K562 (cell line): ENCODE measurements around the gene ZFTA. TPM values are rescaled to one million over a fixed set of nuclear protein-coding genes. Genes with fewer than 3 reads are reported as not detected.

Source experiments
- BCLAF1 ChIP-seq, 2 experiments: fragments of 450-650 bp in 1 of 2; IDR thresholded peaks; 2 replicates each; pipeline ENCODE4 v1.6.1; 2011 to 2017; ENCODE audit warnings: low read depth in 2 of 2, antibody characterized with exemption in 1 of 2, borderline replicate concordance in 1 of 2, low read length in 1 of 2, mild to moderate bottlenecking in 1 of 2, mixed read lengths in 1 of 2; ENCODE audit not compliant: control insufficient read depth in 1 of 2
- CBX8 ChIP-seq: fragments of 200-600 bp; sonication (generic); IDR thresholded peaks from 2 replicates; pipeline ENCODE4 v1.6.1; 2012; ENCODE audit warnings: borderline replicate concordance, mixed run types, low read depth, mild to moderate bottlenecking, moderate library complexity, mixed read lengths, low read length, control low read depth, inconsistent platforms; ENCODE audit not compliant: poor library complexity, severe bottlenecking; ENCODE audit errors: extremely low read depth
- GATAD2B ChIP-seq: fragments of 450-650 bp; IDR thresholded peaks from 2 replicates; pipeline ENCODE4 v1.6.1; 2017; ENCODE audit warnings: mild to moderate bottlenecking, borderline replicate concordance
- NFATC3 ChIP-seq: fragments of 450-650 bp; IDR thresholded peaks from 2 replicates; pipeline ENCODE4 v1.6.1; 2017; ENCODE audit warnings: mild to moderate bottlenecking
- RBM39 ChIP-seq: fragments of 200-400 bp; formaldehyde crosslinking; optimal IDR thresholded peaks from 2 replicates; pipeline ENCODE3; 2018; ENCODE audit warnings: low read depth, low read length
- TAF9B ChIP-seq: fragments of 450-650 bp; IDR thresholded peaks from 2 replicates; pipeline ENCODE4 v1.6.1; 2018; ENCODE audit warnings: mild to moderate bottlenecking; ENCODE audit not compliant: partially characterized antibody
- ZNF133 ChIP-seq: fragments of 250-450 bp; sonication (Bioruptor Pico); IDR thresholded peaks from 2 replicates; pipeline ENCODE4 v1.4.0; 2020; ENCODE audit warnings: mild to moderate bottlenecking
- ZNF431 ChIP-seq: sonication (generic); formaldehyde crosslinking; IDR thresholded peaks from 2 replicates; pipeline ENCODE4 v1.8.0; 2022; ENCODE audit warnings: mild to moderate bottlenecking, missing genetic modification reagents
- ZNF785 ChIP-seq: fragments of 250-450 bp; sonication (Bioruptor Pico); IDR thresholded peaks from 2 replicates; pipeline ENCODE4 v1.4.0; 2020; ENCODE audit warnings: mild to moderate bottlenecking
- polyA plus RNA-seq, 8 experiments: library from polyadenylated mRNA; depleted of rRNA in 4 of 8; stranded (reverse) in 5 of 8; unstranded in 3 of 8; fragments of >200 nt; fragmentation: Nextera tagmentation in 2 of 8; fragmentation: Illumina TruSeq in 1 of 8; extraction: Ambion mirVana in 2 of 8; extraction: Trizol in 1 of 8; gene quantifications; 2 replicates each; pipeline versions ENCODE4 v1.2.1 to v1.2.3, GENCODE V29; 2011 to 2014; ENCODE audit warnings: inconsistent platforms in 1 of 8, missing spikeins in 1 of 8
- total RNA-seq, 7 experiments: library from RNA; depleted of rRNA in 6 of 7; stranded (reverse); fragments of >200 nt in 6 of 7; fragmentation: Illumina TruSeq in 2 of 7; extraction: Trizol in 2 of 7; gene quantifications; 2 replicates each; pipeline versions ENCODE4 v1.2.1 to v1.2.3, GENCODE V29; 2011 to 2021; ENCODE audit warnings: low replicate concordance in 1 of 7
- TF ChIP-seq, protein P1 (sequence below), 2 experiments: fragments of 450-650 bp; IDR thresholded peaks; 2 replicates each; pipeline ENCODE4 v1.6.1; 2016; ENCODE audit warnings: mild to moderate bottlenecking in 2 of 2, borderline replicate concordance in 1 of 2, low read depth in 1 of 2, moderate library complexity in 1 of 2

Gene ZFTA
- total and polyA plus RNA-seq, 9 of the 15 experiments (the other 6 are each of a cell fraction or from before 2014, with no cell fraction given): 0.45 to 12.3 (median 2.9) TPM

- TF ChIP-seq, protein P1, sequence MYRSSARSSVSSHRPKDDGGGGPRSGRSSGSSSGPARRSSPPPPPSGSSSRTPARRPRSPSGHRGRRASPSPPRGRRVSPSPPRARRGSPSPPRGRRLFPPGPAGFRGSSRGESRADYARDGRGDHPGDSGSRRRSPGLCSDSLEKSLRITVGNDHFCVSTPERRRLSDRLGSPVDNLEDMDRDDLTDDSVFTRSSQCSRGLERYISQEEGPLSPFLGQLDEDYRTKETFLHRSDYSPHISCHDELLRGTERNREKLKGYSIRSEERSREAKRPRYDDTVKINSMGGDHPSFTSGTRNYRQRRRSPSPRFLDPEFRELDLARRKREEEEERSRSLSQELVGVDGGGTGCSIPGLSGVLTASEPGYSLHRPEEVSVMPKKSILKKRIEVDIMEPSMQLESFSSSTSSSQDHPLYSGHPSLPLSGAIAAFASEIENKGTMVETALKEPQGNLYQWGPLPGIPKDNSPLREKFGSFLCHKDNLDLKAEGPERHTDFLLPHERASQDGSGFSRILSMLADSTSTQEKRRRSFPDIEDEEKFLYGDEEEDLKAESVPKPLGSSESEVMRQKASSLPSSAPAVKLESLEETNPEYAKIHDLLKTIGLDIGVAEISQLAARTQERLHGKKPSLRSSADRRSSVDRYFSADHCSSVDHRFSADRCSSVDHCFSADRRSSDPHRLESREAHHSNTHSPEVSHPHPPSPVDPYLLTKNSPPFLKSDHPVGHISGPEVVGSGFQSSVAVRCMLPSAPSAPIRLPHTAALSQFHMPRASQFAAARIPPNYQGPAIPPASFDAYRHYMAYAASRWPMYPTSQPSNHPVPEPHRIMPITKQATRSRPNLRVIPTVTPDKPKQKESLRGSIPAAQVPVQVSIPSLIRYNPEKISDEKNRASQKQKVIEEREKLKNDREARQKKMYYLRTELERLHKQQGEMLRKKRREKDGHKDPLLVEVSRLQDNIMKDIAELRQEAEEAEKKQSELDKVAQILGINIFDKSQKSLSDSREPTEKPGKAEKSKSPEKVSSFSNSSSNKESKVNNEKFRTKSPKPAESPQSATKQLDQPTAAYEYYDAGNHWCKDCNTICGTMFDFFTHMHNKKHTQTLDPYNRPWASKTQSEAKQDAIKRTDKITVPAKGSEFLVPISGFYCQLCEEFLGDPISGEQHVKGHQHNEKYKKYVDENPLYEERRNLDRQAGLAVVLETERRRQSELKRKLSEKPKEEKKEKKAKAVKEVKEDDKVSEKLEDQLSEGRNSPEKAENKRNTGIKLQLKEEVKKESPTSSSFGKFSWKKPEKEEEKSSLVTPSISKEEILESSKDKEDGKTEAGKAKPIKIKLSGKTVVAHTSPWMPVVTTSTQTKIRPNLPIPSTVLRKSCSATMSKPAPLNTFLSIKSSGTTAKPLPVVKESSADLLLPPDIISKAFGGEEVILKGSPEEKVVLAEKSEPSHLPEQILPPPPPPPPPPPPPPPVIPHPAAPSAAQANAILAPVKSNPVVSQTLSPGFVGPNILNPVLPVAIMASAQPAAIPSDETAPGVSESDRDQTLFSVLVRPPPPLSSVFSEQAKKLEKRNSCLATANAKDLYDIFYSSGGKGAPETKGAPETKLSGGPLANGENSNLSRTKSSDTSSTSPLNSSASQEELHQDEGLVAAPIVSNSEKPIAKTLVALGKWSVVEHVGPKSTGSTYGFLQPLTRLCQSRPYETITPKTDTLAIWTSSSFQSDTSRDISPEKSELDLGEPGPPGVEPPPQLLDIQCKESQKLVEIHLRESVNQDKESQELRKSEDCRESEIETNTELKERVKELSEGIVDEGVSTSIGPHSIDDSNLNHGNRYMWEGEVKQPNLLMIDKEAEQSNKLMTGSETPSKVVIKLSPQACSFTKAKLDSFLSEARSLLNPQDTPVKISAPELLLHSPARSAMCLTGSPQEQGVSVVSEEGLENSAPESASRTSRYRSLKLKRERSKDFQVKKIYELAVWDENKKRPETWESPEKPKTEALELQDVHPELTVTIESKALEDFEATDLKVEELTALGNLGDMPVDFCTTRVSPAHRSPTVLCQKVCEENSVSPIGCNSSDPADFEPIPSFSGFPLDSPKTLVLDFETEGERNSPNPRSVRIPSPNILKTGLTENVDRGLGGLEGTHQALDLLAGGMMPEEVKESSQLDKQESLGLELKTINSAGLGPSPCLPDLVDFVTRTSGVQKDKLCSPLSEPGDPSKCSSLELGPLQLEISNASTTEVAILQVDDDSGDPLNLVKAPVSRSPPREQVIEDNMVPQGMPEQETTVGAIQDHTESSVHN (IDR thresholded peaks at IDR 0.05; ENCODE audit: borderline replicate concordance in 1 of 2, low read depth in 1 of 2): no peak
- TF ChIP-seq ZNF431 (CRISPR knock-in tag): no peak
- peak; percentile 77 for TF ChIP-seq GATAD2B
- TF ChIP-seq ZNF785: no peak
- TF ChIP-seq NFATC3: no peak
- no peak for TF ChIP-seq ZNF133 (CRISPR knock-in tag)
- TF ChIP-seq TAF9B: no peak
- TF ChIP-seq RBM39: no peak
- TF ChIP-seq CBX8: no peak
- no peak for TF ChIP-seq BCLAF1 (IDR thresholded peaks at IDR 0.05; ENCODE audit: borderline replicate concordance in 1 of 2, control insufficient read depth in 1 of 2, low read depth in 2 of 2, low read length in 1 of 2)
Measured at GRCh38 chr11:63768237-63769041, at the start of gene ZFTA (continued).
